ENCODE results near the gene CCS. TPM values are rescaled to one million over a fixed set of nuclear protein-coding genes. Genes with fewer than 3 reads are reported as not detected.
A peak's percentile ranks its signal among the peaks of the same experiment; 100 is the strongest.
"Not testable (repeated sequence)": the region's sequence is repeated elsewhere in the genome, so short reads cannot be mapped to it uniquely, and the experiment has no call there.

CCS gene
- total RNA-seq, 1 experiment from 2014 or later, result 21.6 TPM

GRCh38 chr11:66626382-66626781 is 33.4 kb downstream of the CCS start:
- DNase-seq (ENCODE audit: low spot score), result no peak

GRCh38 chr11:66626926-66627325 is 33.9 kb downstream of the CCS start:
- no peak for DNase-seq (ENCODE audit: low spot score)

- no peak for DNase-seq (ENCODE audit: low spot score)
These were observed 35.1 kb downstream of the CCS start for GRCh38 chr11:66628061-66628603.

- DNase-seq (ENCODE audit: low spot score), result no peak
These were observed 36.4 kb downstream of the CCS start for GRCh38 chr11:66629356-66629755.

GRCh38 chr11:66631883-66632282 is 38.9 kb downstream of the CCS start:
- no peak for DNase-seq (ENCODE audit: low spot score)

- no peak for DNase-seq (ENCODE audit: low spot score)
These were observed 40.0 kb downstream of the CCS start for GRCh38 chr11:66632952-66633351.

- DNase-seq (ENCODE audit: low spot score), result no peak
These were observed 43.4 kb downstream of the CCS start for GRCh38 chr11:66636411-66636810.

- no peak for DNase-seq (ENCODE audit: low spot score)
These were observed 44.7 kb downstream of the CCS start for GRCh38 chr11:66637557-66638176.

- peak; percentile 99 for DNase-seq (ENCODE audit: low spot score)
These were observed 45.4 kb downstream of the CCS start, which contains the start of gene RBM4 for GRCh38 chr11:66638177-66639065. RBM4 (plus strand) TSS chr11:66638703; CDS start chr11:66639712, 1,009 bp downstream.

GRCh38 chr11:66639066-66639813 is 46.3 kb downstream of the CCS start:
- DNase-seq (ENCODE audit: low spot score), result peak; percentile 16

GRCh38 chr11:66639814-66640340 is 46.9 kb downstream of the CCS start:
- not testable (repeated sequence) for DNase-seq (ENCODE audit: low spot score)

GRCh38 chr11:66641834-66642233 is 48.8 kb downstream of the CCS start:
- DNase-seq (ENCODE audit: low spot score), result no peak

GRCh38 chr11:66643745-66644437 is 50.9 kb downstream of the CCS start:
- no peak for DNase-seq (ENCODE audit: low spot score)

- no peak for DNase-seq (ENCODE audit: low spot score)
These were observed 53.8 kb downstream of the CCS start for GRCh38 chr11:66646828-66647227.

- DNase-seq (ENCODE audit: low spot score), result no peak
These were observed 56.9 kb downstream of the CCS start for GRCh38 chr11:66649903-66650302.

GRCh38 chr11:66651016-66651415 is 58.0 kb downstream of the CCS start:
- DNase-seq (ENCODE audit: low spot score), result no peak

- DNase-seq (ENCODE audit: low spot score), result no peak
These were observed 59.7 kb downstream of the CCS start for GRCh38 chr11:66652651-66653050.

GRCh38 chr11:66653123-66653522 is 60.1 kb downstream of the CCS start:
- DNase-seq (ENCODE audit: low spot score), result no peak
